Sigmoid colon (tissue), 7 donors: ENCODE measurements around the gene LRCH4. TPM values are rescaled to one million over a fixed set of nuclear protein-coding genes. Genes with fewer than 3 reads are reported as not detected.
A peak's percentile ranks its signal among the peaks of the same experiment; 100 is the strongest.

ENCODE experiments used
- DNase-seq: peaks from one replicate; pipeline ENCODE4 v3.0.0-alpha.2; 2019
- H3K27ac ChIP-seq, 4 donors: fragments of 200-600 bp; sonication (generic); one replicate each; pipeline ENCODE4 v1.5.1; 2016 to 2019; ENCODE audit warnings: mild to moderate bottlenecking in 1 of 4
- H3K27me3 ChIP-seq, 3 donors: fragments of 200-600 bp; sonication (generic); one replicate each; pipeline ENCODE4 v1.5.1; 2019; ENCODE audit warnings: mild to moderate bottlenecking in 1 of 3
- H3K36me3 ChIP-seq, 4 donors: fragments of 200-600 bp; sonication (generic); one replicate each; pipeline ENCODE4 v1.5.1; 2016 to 2019
- H3K4me1 ChIP-seq, 4 donors: fragments of 200-600 bp; sonication (generic); one replicate each; pipeline ENCODE4 v1.5.1; 2017 to 2019
- H3K4me3 ChIP-seq, 4 donors: fragments of 200-600 bp; sonication (generic); one replicate each; pipeline ENCODE4 v1.5.1; 2017 to 2019; ENCODE audit warnings: mild to moderate bottlenecking in 2 of 4, moderate library complexity in 1 of 4
- H3K9me3 ChIP-seq, 4 donors: fragments of 200-600 bp in 3 of 4; sonication (generic) in 3 of 4; one replicate each; pipeline versions ENCODE4 v1.5.1 to v1.6.1; 2013 to 2019
- EP300 ChIP-seq, 4 donors: sonication (generic); formaldehyde crosslinking; IDR thresholded peaks; one replicate each; pipeline ENCODE4 v1.6.1; 2017; ENCODE audit warnings: antibody characterized with exemption in 4 of 4
- POLR2A ChIP-seq, 2 donors: fragments of 450-650 bp; IDR thresholded peaks; one replicate each; pipeline ENCODE4 v1.6.1; 2016; ENCODE audit warnings: antibody characterized with exemption in 2 of 2, mild to moderate bottlenecking in 2 of 2, moderate library complexity in 2 of 2
- POLR2AphosphoS5 ChIP-seq, 4 donors: sonication (generic); formaldehyde crosslinking; IDR thresholded peaks; one replicate each; pipeline ENCODE4 v1.6.1; 2017; ENCODE audit warnings: antibody characterized with exemption in 4 of 4
- WGBS, 2 donors: extraction: QIAGEN DNeasy Blood & Tissue Kit; methylation state at CpG; one replicate each; pipeline ENCODE4 v1.1.7; 2013; 5-methylcytosine and 5-hydroxymethylcytosine counted together
- intact Hi-C: fragments of 100-400 bp; cut with DNase I; formaldehyde crosslinking; loops from one replicate; pipeline ENCODE4 v1.15.1; 2023
- polyA plus RNA-seq, 3 donors: library from polyadenylated mRNA; stranded (reverse); fragments of 200-250 nt; gene quantifications; one replicate each; pipeline ENCODE4 v1.2.3, GENCODE V29; 2013
- total RNA-seq, 4 donors: library from RNA; depleted of rRNA; stranded (reverse); fragments of >200 nt; gene quantifications; one replicate each; pipeline ENCODE4 v1.1.0, GENCODE V29; 2016
- TF ChIP-seq, protein P1 (sequence below), 4 experiments: fragments of 450-650 bp in 3 of 4; fragments of 200-600 bp in 1 of 4; IDR thresholded peaks; one replicate each; pipeline ENCODE4 v1.5.1; 2016 to 2019; ENCODE audit warnings: antibody characterized with exemption in 4 of 4, mild to moderate bottlenecking in 3 of 4, moderate library complexity in 2 of 4
- donor health status: healthy with polysubstance abuse.
- donor health status: Bipolar disorder and iron deficiency.
- donor health status: healthy.

Gene LRCH4
- total and polyA plus RNA-seq, 7 donors = 28.2 to 92.3 (median 40.7) TPM

GRCh38 chr7:100589341-100589947, 3.5 kb upstream of the LRCH4 start:
- peaks cover 0 to 26% (median 0%) of the 10 kb centered on the region in 3 donors for H3K27me3 ChIP-seq
- 58 to 72% methylated on average over 7 of the region's 7 CpGs for WGBS, 2 donors
- intact Hi-C loops = loop anchor here (10.0 kb wide), 1 partner anchor 265 kb away; the partner anchor contains the start of gene SLC12A9
- DNase-seq = peak; percentile 62
- peak overlapping the region in 2 of 4 donors; percentile 3 to 21 for H3K4me3 ChIP-seq
- H3K9me3 ChIP-seq = no peaks in the 10 kb centered on the region
- TF ChIP-seq POLR2A (IDR thresholded peaks at IDR 0.05) = no peak
- no peak for TF ChIP-seq POLR2AphosphoS5 (IDR thresholded peaks at IDR 0.05)
- TF ChIP-seq, protein P1, sequence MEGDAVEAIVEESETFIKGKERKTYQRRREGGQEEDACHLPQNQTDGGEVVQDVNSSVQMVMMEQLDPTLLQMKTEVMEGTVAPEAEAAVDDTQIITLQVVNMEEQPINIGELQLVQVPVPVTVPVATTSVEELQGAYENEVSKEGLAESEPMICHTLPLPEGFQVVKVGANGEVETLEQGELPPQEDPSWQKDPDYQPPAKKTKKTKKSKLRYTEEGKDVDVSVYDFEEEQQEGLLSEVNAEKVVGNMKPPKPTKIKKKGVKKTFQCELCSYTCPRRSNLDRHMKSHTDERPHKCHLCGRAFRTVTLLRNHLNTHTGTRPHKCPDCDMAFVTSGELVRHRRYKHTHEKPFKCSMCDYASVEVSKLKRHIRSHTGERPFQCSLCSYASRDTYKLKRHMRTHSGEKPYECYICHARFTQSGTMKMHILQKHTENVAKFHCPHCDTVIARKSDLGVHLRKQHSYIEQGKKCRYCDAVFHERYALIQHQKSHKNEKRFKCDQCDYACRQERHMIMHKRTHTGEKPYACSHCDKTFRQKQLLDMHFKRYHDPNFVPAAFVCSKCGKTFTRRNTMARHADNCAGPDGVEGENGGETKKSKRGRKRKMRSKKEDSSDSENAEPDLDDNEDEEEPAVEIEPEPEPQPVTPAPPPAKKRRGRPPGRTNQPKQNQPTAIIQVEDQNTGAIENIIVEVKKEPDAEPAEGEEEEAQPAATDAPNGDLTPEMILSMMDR (IDR thresholded peaks at IDR 0.05) = no peak
- TF ChIP-seq EP300 (IDR thresholded peaks at IDR 0.05) = no peak
- H3K36me3 ChIP-seq = no peaks in the 10 kb centered on the region
- H3K27ac ChIP-seq = peak overlapping the region in 3 of 4 donors; percentile 7 to 39 (median 22)
- H3K4me1 ChIP-seq = peaks cover 0 to 23% (median 18%) of the 10 kb centered on the region in 4 donors

- TF ChIP-seq POLR2AphosphoS5 (IDR thresholded peaks at IDR 0.05) = no peak
- TF ChIP-seq, protein P1 (IDR thresholded peaks at IDR 0.05) = peak in 1 of 4 experiments; percentile 15
- 81 to 87% methylated on average over 1 of the region's 1 CpG for WGBS, 2 donors
- no peak for DNase-seq
- Histone ChIP-seq H3K9me3 (no peaks in the 10 kb centered on the region), H3K27ac (no peak overlapping the region), H3K27me3 (peaks cover 0 to 26% (median 0%) of the 10 kb centered on the region in 3 donors), H3K4me3 (no peak overlapping the region), H3K36me3 (no peaks in the 10 kb centered on the region), H3K4me1 (peaks cover 0 to 33% (median 26%) of the 10 kb centered on the region in 4 donors)
- intact Hi-C loops = loop anchor here (10.0 kb wide), 1 partner anchor 266 kb away; the partner anchor contains the start of gene SLC12A9
These were observed 2.5 kb upstream of the LRCH4 start for GRCh38 chr7:100588438-100588837.

GRCh38 chr7:100586266-100587025, 517 bp upstream of the LRCH4 start, which contains the start of gene FBXO24:
Gene FBXO24 (plus strand): TSS chr7:100586328. CDS start chr7:100586626, 298 bp downstream.
- TF ChIP-seq POLR2A (IDR thresholded peaks at IDR 0.05) (peak; percentile 17 to 31), POLR2AphosphoS5 (IDR thresholded peaks at IDR 0.05) (peak; percentile 47 to 76 (median 62)), EP300 (IDR thresholded peaks at IDR 0.05) (no peak)
- TF ChIP-seq, protein P1 (IDR thresholded peaks at IDR 0.05) = no peak
- Histone ChIP-seq H3K4me3 (peak within 1 kb of the TSS; percentile 90 to 99 (median 94)), H3K36me3 (peaks cover 7 to 18% (median 11%) of the 10 kb centered on the region in 4 donors), H3K4me1 (peaks cover 0 to 44% (median 35%) of the 10 kb centered on the region in 4 donors), H3K27me3 (peaks cover 0 to 11% (median 0%) of the 10 kb centered on the region in 3 donors), H3K9me3 (no peaks in the 10 kb centered on the region), H3K27ac (peak within 1 kb of the TSS; percentile 91 to 96 (median 94))
- WGBS, 2 donors = 0% methylated on average over 53 of the region's 53 CpGs
- intact Hi-C loops = loop anchor here (1.0 to 10.0 kb wide), 3 partner anchors 18 to 268 kb away; partner anchors contain the start of gene SLC12A9
- peak; percentile 100 for DNase-seq

DNA sequence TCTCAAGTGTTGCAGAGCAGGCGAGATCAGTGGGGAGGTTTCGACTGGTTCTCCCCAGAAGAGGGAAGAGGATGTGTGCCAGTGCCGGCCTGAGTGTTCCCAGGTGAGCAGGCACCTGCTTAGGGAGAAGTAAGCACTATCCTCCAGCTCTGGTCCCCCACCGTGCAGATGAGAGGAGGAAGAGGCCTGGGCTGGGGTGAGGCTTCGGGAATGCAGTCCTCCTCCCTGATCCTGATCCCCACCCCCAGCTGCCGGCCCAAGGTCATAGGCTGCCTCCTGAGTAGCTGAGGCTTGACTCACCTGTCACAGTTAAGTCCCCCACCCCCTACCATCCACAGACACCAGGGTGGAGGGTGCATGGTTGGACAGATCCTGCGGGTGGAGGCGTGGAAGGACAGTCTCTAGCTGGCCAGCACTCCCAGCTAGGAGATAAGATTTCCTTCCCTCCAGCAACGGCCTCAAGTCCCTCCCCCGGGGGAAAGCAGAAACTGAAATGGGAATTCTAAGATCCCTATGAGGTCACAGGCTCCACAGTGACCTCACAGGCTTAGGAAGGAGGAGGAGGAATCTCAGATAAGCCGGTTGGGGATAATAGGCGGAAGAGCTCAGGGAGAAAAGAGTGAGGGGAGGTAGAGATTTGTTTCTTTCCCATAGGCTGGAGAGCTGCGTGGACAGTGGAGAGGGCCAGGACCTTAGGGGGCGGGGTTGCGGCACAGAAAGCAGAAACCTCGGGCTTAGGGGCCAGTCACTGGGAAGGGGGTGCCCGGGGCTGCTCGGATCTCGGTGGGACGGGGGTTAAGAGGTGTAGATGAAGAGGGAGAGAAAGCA, 1.0 kb downstream of the LRCH4 start:
- Histone ChIP-seq H3K4me1 (peaks cover 0 to 44% (median 35%) of the 10 kb centered on the region in 4 donors), H3K4me3 (peak overlapping the region; percentile 90 to 99 (median 94)), H3K27me3 (no peaks in the 10 kb centered on the region), H3K9me3 (no peaks in the 10 kb centered on the region), H3K36me3 (peaks cover 17 to 32% (median 23%) of the 10 kb centered on the region in 4 donors), H3K27ac (peak overlapping the region; percentile 89 to 96 (median 92))
- DNase-seq = peak; percentile 77
- no peak for TF ChIP-seq POLR2AphosphoS5 (IDR thresholded peaks at IDR 0.05)
- no peak for TF ChIP-seq POLR2A (IDR thresholded peaks at IDR 0.05)
- TF ChIP-seq, protein P1 (IDR thresholded peaks at IDR 0.05) = no peak
- TF ChIP-seq EP300 (IDR thresholded peaks at IDR 0.05) = no peak
- intact Hi-C loops = loop anchor here (10.0 kb wide), 1 partner anchor 270 kb away; the partner anchor contains the start of gene SLC12A9
- 3% methylated on average over 20 of the region's 20 CpGs for WGBS, 2 donors
